Erythroblast (primary cell): Measurements from ENCODE around the gene RAD51B.
A peak's percentile ranks its signal among the peaks of the same experiment; 100 is the strongest.

Source experiments
- DNase-seq, 2 experiments: peaks; one replicate each; lab custom pipeline; 2025; lab: John Stamatoyannopoulos, UW
- GATA1 ChIP-seq: IDR thresholded peaks from 2 replicates; pipeline ENCODE4 v1.6.1; 2011; ENCODE audit warnings: low read depth, mild to moderate bottlenecking, control low read depth, low read length, moderate library complexity
- POLR2A ChIP-seq: IDR thresholded peaks from 2 replicates; pipeline ENCODE4 v1.6.1; 2011; ENCODE audit warnings: mild to moderate bottlenecking, low read length

The RAD51B gene

GRCh38 chr14:68639000-68639757 is 819.6 kb downstream of the RAD51B start:
- DNase-seq = no peak
- TF ChIP-seq GATA1 (no peak), POLR2A (no peak)

DNA sequence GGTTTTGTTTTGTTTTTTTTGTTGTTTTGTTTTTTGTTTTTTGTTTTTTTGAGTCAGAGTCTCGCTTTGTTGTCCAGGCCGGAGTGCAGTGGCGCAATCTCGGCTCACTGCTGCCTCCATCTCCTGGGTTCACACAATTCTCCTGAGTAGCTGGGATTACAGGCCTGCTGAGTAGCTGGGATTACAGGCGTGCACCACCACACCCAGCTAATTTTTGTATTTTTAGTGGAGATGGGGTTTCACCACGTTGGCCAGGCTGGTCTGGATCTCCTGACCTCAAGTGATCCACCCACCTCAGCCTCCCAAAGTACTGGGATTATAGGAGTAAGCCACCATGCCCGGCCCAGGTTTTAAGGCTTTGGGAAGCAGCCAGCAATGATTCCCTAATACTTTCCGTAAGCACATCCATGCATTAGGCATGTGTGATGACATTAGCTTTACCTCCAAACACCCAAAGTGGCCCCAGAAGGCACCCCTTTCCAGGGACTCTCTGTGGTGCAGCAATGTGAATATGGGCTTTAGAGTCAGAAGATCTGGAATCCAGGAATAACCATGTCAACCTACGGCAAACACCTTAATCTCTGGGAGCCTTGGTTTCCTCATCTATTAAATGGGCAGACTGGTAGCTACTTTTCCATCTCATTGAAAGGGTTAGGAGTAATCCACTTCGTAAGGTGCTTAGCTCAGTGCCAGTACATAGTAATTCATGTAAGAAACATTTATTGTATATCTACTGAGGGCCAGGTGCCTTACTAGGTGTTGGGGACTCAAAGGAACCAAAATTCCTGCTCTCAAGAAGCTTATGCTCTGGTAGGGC is 820.4 kb downstream of the RAD51B start:
- no peak for TF ChIP-seq GATA1
- TF ChIP-seq POLR2A = no peak
- no peak for DNase-seq

DNA sequence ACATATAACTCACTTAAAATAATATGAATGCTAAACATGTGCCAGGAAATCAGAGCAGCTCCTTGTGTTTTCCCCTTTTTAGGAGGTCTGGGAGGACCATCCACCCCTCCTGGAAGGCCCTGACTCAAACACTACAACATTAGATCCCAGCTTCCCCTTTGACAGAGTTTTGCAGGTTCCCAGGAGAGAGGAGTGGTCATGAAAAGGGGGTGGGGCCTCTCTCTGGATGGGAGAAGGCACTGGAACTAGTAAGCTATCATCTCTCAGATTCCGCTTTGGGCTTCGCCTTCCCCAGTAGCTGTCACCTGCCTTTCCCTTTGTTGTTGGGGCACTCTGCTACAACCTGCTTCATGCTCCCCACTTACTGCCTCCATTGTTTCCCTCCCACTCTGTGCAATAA is 824.1 kb downstream of the RAD51B start:
- DNase-seq = no peak
- no peak for TF ChIP-seq GATA1
- TF ChIP-seq POLR2A = no peak

GRCh38 chr14:68644101-68644500 is 824.5 kb downstream of the RAD51B start:
- no peak for DNase-seq
- TF ChIP-seq POLR2A (no peak), GATA1 (no peak)

DNA sequence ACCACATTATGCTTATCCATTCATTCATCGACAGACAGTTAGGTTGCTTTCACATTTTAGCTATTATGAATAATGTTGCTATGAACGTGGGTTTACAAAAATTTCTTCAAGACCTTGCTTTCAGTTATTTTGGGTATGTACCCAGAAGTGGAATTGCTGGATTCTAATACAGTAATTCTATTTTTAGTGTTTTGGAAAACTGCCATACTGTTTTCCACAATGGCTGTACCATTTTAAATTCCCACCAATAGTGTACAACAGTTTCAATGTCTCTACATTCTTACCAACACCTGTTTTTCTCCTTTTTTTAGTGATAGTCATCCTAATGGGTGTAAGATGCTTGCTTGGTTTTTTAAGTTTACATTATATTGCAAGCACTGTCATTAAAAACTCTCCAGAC is 825.8 kb downstream of the RAD51B start:
- DNase-seq = no peak
- TF ChIP-seq POLR2A (no peak), GATA1 (no peak)

DNA sequence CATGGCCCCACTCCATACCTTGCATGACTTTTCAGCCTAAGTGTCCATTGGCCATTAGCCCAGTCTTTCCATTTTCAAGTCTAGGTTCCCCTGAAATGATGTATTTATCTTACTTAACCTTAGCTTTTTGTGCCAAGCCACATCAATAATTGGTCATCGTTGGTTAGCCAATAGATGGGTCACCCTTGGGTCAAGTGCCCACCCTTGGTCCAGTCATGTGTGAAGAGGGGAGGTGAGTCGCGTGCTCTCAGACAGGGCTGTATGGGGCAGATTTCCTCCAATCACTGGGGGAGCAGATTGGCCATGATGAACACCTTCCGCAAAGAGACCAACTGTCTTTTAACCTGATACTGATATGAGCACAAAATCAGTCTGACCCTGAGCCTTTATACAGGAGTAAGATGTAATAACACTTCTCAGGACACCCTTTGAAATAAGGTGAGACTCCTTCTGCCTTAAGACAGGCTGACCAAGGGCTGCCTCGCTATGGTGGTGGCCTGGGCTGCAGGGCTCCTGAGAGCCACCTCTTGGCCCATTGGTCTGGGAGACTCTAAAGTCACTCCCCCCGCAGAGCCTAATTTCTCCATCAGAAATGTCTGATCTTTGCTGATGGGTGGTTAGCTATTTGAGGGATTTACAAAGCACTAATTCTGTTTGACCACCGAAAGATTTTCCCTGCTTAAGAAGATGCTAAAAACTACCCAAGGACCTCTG is 830.1 kb downstream of the RAD51B start:
- TF ChIP-seq GATA1 (no peak), POLR2A (no peak)
- DNase-seq = no peak

GRCh38 chr14:68650404-68650994 is 830.9 kb downstream of the RAD51B start:
- peak; percentile 19 to 55 for DNase-seq
- TF ChIP-seq GATA1 (no peak), POLR2A (no peak)

DNA sequence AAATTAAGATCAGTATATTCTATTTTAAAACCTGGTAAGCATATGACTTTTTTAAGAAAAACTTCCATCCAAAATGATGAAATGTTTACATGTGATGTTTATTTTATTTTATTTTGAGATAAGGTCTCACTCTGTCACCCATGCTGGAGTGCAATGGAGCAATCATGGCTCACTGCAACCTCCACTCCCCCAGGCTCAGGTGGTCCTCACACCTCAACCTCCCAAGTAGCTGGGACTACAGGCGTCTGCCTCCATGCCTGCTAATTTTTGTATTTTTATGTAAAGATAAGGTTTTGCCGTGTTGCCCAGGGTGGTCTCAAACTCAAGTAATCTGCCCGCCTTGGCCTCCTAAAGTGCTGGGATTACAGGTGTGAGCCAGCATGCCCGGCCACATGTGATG is 831.5 kb downstream of the RAD51B start:
- no peak for DNase-seq
- no peak for TF ChIP-seq GATA1
- TF ChIP-seq POLR2A = no peak

GRCh38 chr14:68651652-68652432 is 832.3 kb downstream of the RAD51B start:
- TF ChIP-seq POLR2A (no peak), GATA1 (no peak)
- DNase-seq = no peak

GRCh38 chr14:68652433-68652690 is 832.8 kb downstream of the RAD51B start:
- no peak for TF ChIP-seq POLR2A
- no peak for TF ChIP-seq GATA1
- DNase-seq = no peak

- TF ChIP-seq POLR2A = no peak
- TF ChIP-seq GATA1 = no peak
Measured at GRCh38 chr14:68653108-68653507, 833.5 kb downstream of the RAD51B start.

GRCh38 chr14:68653804-68654203 is 834.2 kb downstream of the RAD51B start:
- DNase-seq = no peak
- TF ChIP-seq GATA1 (no peak), POLR2A (no peak)

More at GRCh38 chr14:68653108-68653507, 833.5 kb downstream of the RAD51B start:
- DNase-seq = no peak

DNA sequence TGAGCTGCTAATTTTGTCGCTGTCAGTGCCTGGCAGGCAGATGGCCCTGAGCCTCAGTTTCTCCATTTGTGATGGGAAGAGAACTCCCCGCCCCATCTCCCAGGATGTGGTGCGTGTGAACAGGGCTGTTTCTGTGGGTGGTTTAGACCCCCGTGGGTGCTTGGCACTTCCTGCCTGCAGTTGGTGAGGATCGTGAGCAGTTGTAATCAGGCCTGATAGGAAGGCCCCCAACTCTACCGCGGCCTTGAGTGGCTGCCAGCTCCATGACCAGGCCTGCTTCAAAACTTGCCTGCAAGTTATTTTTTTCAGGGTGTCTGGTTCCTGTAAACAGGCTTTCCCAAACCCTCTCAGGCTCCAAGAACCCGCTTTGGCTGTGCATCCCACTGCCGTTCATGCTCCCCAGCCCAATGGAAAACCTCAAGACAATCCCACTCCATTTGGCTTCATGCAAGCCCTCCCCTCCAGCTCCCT is 834.9 kb downstream of the RAD51B start:
- no peak for TF ChIP-seq POLR2A
- TF ChIP-seq GATA1 = no peak

More for the DNA sequence above, 834.9 kb downstream of the RAD51B start:
- no peak for DNase-seq
